Endothelial cell of umbilical vein (primary cell): Measurements from ENCODE around the gene MARK3. TPM values are rescaled to one million over a fixed set of nuclear protein-coding genes. Genes with fewer than 3 reads are reported as not detected.

Experiments
- BruUV-seq: library from RNA; stranded (reverse); fragments of 400-500 nt; replicated peaks from 2 replicates; lab custom pipeline; 2021; lab: Mats Ljungman, UMichigan
- CTCF ChIA-PET: fragments of 300-600, 350-600 bp; sonication (Branson Sonifier 250); formaldehyde crosslinking; loops from one replicate; lab custom pipeline; 2021; ENCODE audit warnings: antibody characterized with exemption, inconsistent platforms; lab: Charles Lee
- POLR2A ChIA-PET: fragments of 300-600, 350-600 bp; sonication (Branson Sonifier 250); formaldehyde crosslinking; loops from one replicate; lab custom pipeline; 2021; ENCODE audit warnings: antibody characterized with exemption, inconsistent platforms; lab: Charles Lee
- DNase-seq: peaks from one replicate; pipeline ENCODE4 v3.0.0-alpha.2; 2011; ENCODE audit warnings: low read depth, low spot score
- FAIRE-seq: peaks from 2 replicates; lab custom pipeline; 2011; peaks lifted over from hg19 to GRCh38; lab: Jason Lieb, UNC
- H2AFZ ChIP-seq: 2 replicates; pipeline ENCODE4 v1.6.0; 2012; ENCODE audit warnings: low read depth, low read length, control low read depth, inconsistent platforms
- H3K27ac ChIP-seq: 2 replicates; pipeline ENCODE4 v1.5.1; 2011; ENCODE audit warnings: low read depth, mild to moderate bottlenecking, control low read depth, low read length, moderate library complexity; ENCODE audit not compliant: insufficient read depth
- H3K27me3 ChIP-seq, 2 experiments: 2 replicates each; pipeline versions ENCODE4 v1.6.0 to v1.6.1; 2011; ENCODE audit warnings: low read length in 2 of 2, mixed read lengths in 1 of 2; ENCODE audit not compliant: control insufficient read depth in 2 of 2, insufficient read depth in 2 of 2
- H3K36me3 ChIP-seq, 2 experiments: 2 replicates in 1 of 2; 3 replicates in 1 of 2; pipeline ENCODE4 v1.5.1; 2011; ENCODE audit warnings: low read length in 2 of 2, mild to moderate bottlenecking in 1 of 2, moderate library complexity in 1 of 2; ENCODE audit not compliant: control insufficient read depth in 2 of 2, insufficient read depth in 2 of 2; ENCODE audit errors: extremely low read depth in 1 of 2
- H3K4me1 ChIP-seq: 3 replicates; pipeline ENCODE4 v1.5.1; 2011; ENCODE audit warnings: mild to moderate bottlenecking, low read length; ENCODE audit not compliant: control insufficient read depth, insufficient read depth; ENCODE audit errors: extremely low read depth
- H3K4me2 ChIP-seq: 2 replicates; pipeline ENCODE4 v1.6.1; 2011; ENCODE audit warnings: low read length, control low read depth, mixed read lengths; ENCODE audit not compliant: insufficient read depth
- H3K4me3 ChIP-seq, 3 experiments: fragments of 200-600 bp in 1 of 3; sonication (generic), shearing (Covaris generic) in 1 of 3; replicated peaks in 1 of 3; 2 replicates each; pipeline ENCODE4 v1.5.1; 2011 to 2016; ENCODE audit warnings: control low read depth in 3 of 3, low read length in 3 of 3, mild to moderate bottlenecking in 2 of 3, inconsistent platforms in 1 of 3, low read depth in 1 of 3, moderate library complexity in 1 of 3; ENCODE audit not compliant: insufficient read depth in 1 of 3
- H3K79me2 ChIP-seq: 2 replicates; pipeline ENCODE4 v1.6.0; 2012; ENCODE audit warnings: low read length, inconsistent platforms; ENCODE audit not compliant: control insufficient read depth, insufficient read depth
- H3K9ac ChIP-seq: replicated peaks from 2 replicates; pipeline ENCODE3; 2011; ENCODE audit warnings: low read length, control low read depth; ENCODE audit not compliant: insufficient read depth; ENCODE audit errors: extremely low read depth
- H3K9me1 ChIP-seq: replicated peaks from 3 replicates; pipeline ENCODE4 v1.6.0; 2011; ENCODE audit warnings: mild to moderate bottlenecking, low read length; ENCODE audit not compliant: control insufficient read depth, insufficient read depth; ENCODE audit errors: extremely low read depth
- H3K9me3 ChIP-seq: replicated peaks from 2 replicates; pipeline ENCODE4 v1.5.1; 2012; ENCODE audit warnings: low read length, inconsistent platforms; ENCODE audit not compliant: control insufficient read depth, insufficient read depth
- H4K20me1 ChIP-seq: replicated peaks from 2 replicates; pipeline ENCODE3; 2011; ENCODE audit warnings: mild to moderate bottlenecking, low read length; ENCODE audit not compliant: control insufficient read depth, insufficient read depth; ENCODE audit errors: extremely low read depth
- CTCF ChIP-seq, 2 donors: IDR thresholded peaks; 1 replicate in 1 of 2; 2 replicates in 1 of 2; pipeline ENCODE4 v1.5.1; 2011; ENCODE audit warnings: low read length in 2 of 2, mild to moderate bottlenecking in 2 of 2, moderate library complexity in 2 of 2, control low read depth in 1 of 2, inconsistent platforms in 1 of 2, low read depth in 1 of 2; ENCODE audit not compliant: insufficient read depth in 1 of 2; ENCODE audit errors: extremely low read depth in 1 of 2
- EZH2 ChIP-seq: IDR thresholded peaks from 2 replicates; pipeline ENCODE4 v1.6.1; 2012; ENCODE audit warnings: borderline replicate concordance, low read depth, mild to moderate bottlenecking, moderate library complexity, low read length, inconsistent platforms; ENCODE audit not compliant: severe bottlenecking
- FOS ChIP-seq: IDR thresholded peaks from 2 replicates; pipeline ENCODE4 v1.6.1; 2011; ENCODE audit warnings: mild to moderate bottlenecking, low read length, moderate library complexity, borderline replicate concordance; ENCODE audit not compliant: insufficient read depth
- GATA2 ChIP-seq: IDR thresholded peaks from 2 replicates; pipeline ENCODE4 v1.7.0; 2011; ENCODE audit warnings: low read depth, mild to moderate bottlenecking, moderate library complexity, mixed read lengths, low read length; ENCODE audit not compliant: insufficient read length, insufficient read depth
- JUN ChIP-seq: IDR thresholded peaks from 2 replicates; pipeline ENCODE4 v1.6.1; 2011; ENCODE audit warnings: borderline replicate concordance, low read depth; ENCODE audit not compliant: insufficient read length, insufficient read depth
- MAX ChIP-seq: IDR thresholded peaks from 2 replicates; pipeline ENCODE4 v1.6.1; 2011; ENCODE audit not compliant: insufficient read depth, insufficient read length
- MYC ChIP-seq: IDR thresholded peaks from one replicate; pipeline ENCODE4 v1.6.1; 2011; ENCODE audit warnings: mild to moderate bottlenecking, low read depth, low read length
- POLR2A ChIP-seq: IDR thresholded peaks from 2 replicates; pipeline ENCODE4 v1.6.1; 2012; ENCODE audit warnings: low read depth, mild to moderate bottlenecking, control low read depth, low read length
- POLR2AphosphoS5 ChIP-seq: IDR thresholded peaks from 2 replicates; pipeline ENCODE4 v1.6.1; 2012; ENCODE audit warnings: low read depth, mild to moderate bottlenecking, control low read depth, low read length, moderate library complexity; ENCODE audit not compliant: insufficient read depth
- dilution Hi-C: fragments of 300-500 bp; cut with MboI; formaldehyde crosslinking; loops from one replicate; pipeline ENCODE4 v1.15.0; 2019; ENCODE audit warnings: low sequenced_read_pairs; ENCODE audit not compliant: extremely low pct_ligation_motif_present
- intact Hi-C: fragments of 100-400 bp; cut with micrococcal nuclease; formaldehyde crosslinking; loops from one replicate; pipeline ENCODE4 v1.10.0; 2022
- polyA plus RNA-seq, 4 experiments: library from polyadenylated mRNA; depleted of rRNA in 3 of 4; stranded (reverse) in 3 of 4; unstranded in 1 of 4; fragments of >200 nt; gene quantifications; 2 replicates each; pipeline versions ENCODE4 v1.2.1 to v1.2.3, GENCODE V29; 2011 to 2012; ENCODE audit warnings: missing spikeins in 1 of 4
- total RNA-seq: library from RNA; stranded (reverse); gene quantifications from 2 replicates; pipeline ENCODE4 v1.2.3, GENCODE V29; 2021

The MARK3 gene
- total and polyA plus RNA-seq, 2 donors (not counting 3 experiments of a cell fraction or from before 2014, with no cell fraction given) = 46.6 to 96.1 TPM

GRCh38 chr14:103492156-103492925, 107.1 kb downstream of the MARK3 start:
- peaks cover 21 to 22% of the 10 kb centered on the region in 2 experiments for H3K36me3 ChIP-seq
- H2AFZ ChIP-seq = no peak overlapping the region
- H4K20me1 ChIP-seq = no peaks in the 10 kb centered on the region
- no peaks in the 10 kb centered on the region for H3K9me3 ChIP-seq
- intact Hi-C loops = no loop called here
- no peak for FAIRE-seq
- BruUV-seq = no TSS peak
- no peak overlapping the region for H3K4me3 ChIP-seq
- H3K4me2 ChIP-seq = no peak overlapping the region
- H3K79me2 ChIP-seq = no peaks in the 10 kb centered on the region
- no peaks in the 10 kb centered on the region for H3K4me1 ChIP-seq
- H3K27ac ChIP-seq = no peak overlapping the region
- no peaks in the 10 kb centered on the region for H3K9me1 ChIP-seq
- no peak for DNase-seq
- dilution Hi-C loops = no loop called here
- TF ChIP-seq POLR2A = no peak
- ChIA-PET POLR2A (no interaction called here), CTCF (interaction anchor here (1.0 kb wide), 1 partner anchor 8 kb away, joined by 3 read pairs; no protein-coding TSS in a partner anchor)
- H3K9ac ChIP-seq = no peak overlapping the region
- H3K27me3 ChIP-seq = no peaks in the 10 kb centered on the region

- no peak overlapping the region for H3K4me3 ChIP-seq
- H3K9me3 ChIP-seq = no peaks in the 10 kb centered on the region
- FAIRE-seq (no peak), DNase-seq (no peak)
- H3K79me2 ChIP-seq = no peaks in the 10 kb centered on the region
- H3K36me3 ChIP-seq = peaks cover 13 to 29% of the 10 kb centered on the region in 2 experiments
- dilution Hi-C loops (no loop called here), intact Hi-C loops (no loop called here)
- no peaks in the 10 kb centered on the region for H3K9me1 ChIP-seq
- no peak overlapping the region for H3K9ac ChIP-seq
- ChIA-PET CTCF (no interaction called here), POLR2A (no interaction called here)
- no peaks in the 10 kb centered on the region for H3K27me3 ChIP-seq
- H3K27ac ChIP-seq = no peak overlapping the region
- no peaks in the 10 kb centered on the region for H3K4me1 ChIP-seq
- no peak overlapping the region for H2AFZ ChIP-seq
- BruUV-seq = no TSS peak
- H4K20me1 ChIP-seq = no peaks in the 10 kb centered on the region
- H3K4me2 ChIP-seq = no peak overlapping the region
- TF ChIP-seq MYC (no peak), MAX (no peak), POLR2A (no peak), JUN (no peak), CTCF (IDR thresholded peaks at IDR 0.05; ENCODE audit: extremely low read depth in 1 of 2, insufficient read depth in 1 of 2, low read depth in 1 of 2, low read length in 2 of 2) (no peak), POLR2AphosphoS5 (no peak), EZH2 (no peak), FOS (no peak), GATA2 (no peak)
These were observed 110.6 kb downstream of the MARK3 start for GRCh38 chr14:103495854-103496253.
